ENCODE data around the gene JAGN1. TPM values are rescaled to one million over a fixed set of nuclear protein-coding genes. Genes with fewer than 3 reads are reported as not detected.
A peak's percentile ranks its signal among the peaks of the same experiment; 100 is the strongest.
"Not testable (repeated sequence)": the region's sequence is repeated elsewhere in the genome, so short reads cannot be mapped to it uniquely, and the experiment has no call there.

Gene JAGN1
- 13.2 TPM for total RNA-seq (ENCODE audit: insufficient read depth, low replicate concordance)

- peak; percentile 91 for DNase-seq (ENCODE audit: low spot score)
Observed at GRCh38 chr3:9890249-9891071, at the start of gene JAGN1. Gene JAGN1 (plus strand): TSS chr3:9890610. CDS start chr3:9890723, 113 bp downstream.

DNA sequence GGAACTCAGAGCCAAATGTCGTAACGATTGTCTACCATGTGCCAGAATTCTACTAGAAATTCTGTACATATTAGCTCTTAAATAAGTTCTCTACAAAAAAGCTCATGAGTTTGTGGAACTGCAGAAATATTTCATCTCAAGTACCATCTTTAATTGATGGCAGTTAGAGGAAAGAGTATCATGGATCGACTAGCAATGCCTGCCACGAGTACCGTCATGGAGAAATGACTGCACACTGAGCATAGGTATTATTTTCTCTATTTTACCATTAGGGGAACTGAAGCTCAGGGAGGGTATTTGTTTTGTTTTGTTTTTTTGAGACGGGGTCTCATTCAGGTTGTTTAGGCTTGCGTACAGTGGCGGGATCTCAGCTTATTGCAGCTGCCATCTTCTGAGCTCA lies 49.4 kb upstream of the JAGN1 start:
- no peak for DNase-seq (ENCODE audit: low spot score)

GRCh38 chr3:9843715-9844438 lies 46.5 kb upstream of the JAGN1 start, which contains the start of gene RPUSD3:
Gene RPUSD3 (minus strand): TSS chr3:9844008. CDS start chr3:9843990, 18 bp downstream.
- DNase-seq (ENCODE audit: low spot score): peak; percentile 98

GRCh38 chr3:9846231-9846630 lies 44.2 kb upstream of the JAGN1 start:
- no peak for DNase-seq (ENCODE audit: low spot score)

DNA sequence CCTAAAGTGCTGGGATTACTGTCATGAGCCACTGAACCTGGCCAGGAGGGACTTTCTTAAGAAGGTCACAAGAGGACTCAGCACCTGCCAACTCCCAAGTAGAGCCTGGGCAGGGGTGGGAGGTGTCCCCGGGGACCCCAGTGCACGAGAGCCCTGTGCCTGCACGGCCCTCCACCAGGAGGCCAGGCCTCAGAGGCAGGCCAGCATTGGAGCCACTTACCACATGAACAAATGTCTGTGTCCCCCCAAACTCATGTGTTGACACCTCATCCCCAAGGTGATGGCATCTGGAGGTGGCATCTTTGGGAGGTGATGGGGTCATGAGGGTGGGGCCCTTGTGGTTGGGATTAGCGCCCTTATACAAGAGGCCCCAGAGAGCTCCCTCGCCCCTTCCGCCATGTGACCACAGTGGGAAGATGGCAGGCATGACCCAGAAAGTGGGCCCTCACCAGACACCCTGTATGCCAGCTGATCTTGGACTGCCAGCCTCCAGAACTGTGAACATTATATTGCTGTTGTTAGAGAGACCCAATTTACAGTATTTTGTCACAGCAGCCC lies 43.4 kb upstream of the JAGN1 start:
- DNase-seq (ENCODE audit: low spot score): no peak

GRCh38 chr3:9847870-9848269 lies 42.5 kb upstream of the JAGN1 start:
- not testable (repeated sequence) for DNase-seq (ENCODE audit: low spot score)

DNA sequence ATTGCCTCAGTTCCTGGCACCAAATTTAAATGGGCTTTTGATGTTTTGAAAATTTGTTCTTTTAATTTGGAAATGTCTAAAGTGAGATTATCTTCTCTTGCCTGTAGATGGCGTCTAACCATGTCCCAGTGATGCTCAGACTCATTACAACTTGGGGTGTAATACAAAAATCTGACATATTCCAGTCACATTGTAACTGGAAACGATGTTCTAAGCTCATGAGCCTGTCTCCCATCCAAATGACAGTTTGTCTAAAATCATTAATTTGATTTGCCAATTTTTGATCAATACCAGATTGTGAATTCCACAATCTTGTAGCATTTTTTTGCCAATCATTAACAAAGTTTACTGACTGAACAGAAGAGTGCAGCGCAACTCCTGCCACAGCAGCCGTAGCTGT lies 41.5 kb upstream of the JAGN1 start:
- not testable (repeated sequence) for DNase-seq (ENCODE audit: low spot score)

DNA sequence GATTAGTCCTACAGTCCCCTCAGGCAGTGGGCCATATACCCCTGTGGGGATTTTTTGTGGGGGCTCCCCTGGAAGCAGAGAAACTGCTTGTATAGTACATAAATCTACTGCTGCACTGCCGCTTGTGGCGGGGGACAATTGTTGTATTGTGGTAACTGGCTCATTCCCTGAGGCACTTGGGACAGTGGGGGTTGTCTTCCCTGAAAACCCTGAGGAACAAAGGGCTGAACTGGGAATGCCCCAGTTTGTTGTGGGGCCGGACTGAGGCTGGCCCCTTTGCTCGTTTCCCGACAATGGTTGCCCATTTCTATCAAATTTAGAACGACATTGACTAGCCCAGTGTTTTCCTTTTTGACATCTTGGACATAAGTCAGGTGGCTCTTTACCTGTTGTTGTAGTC lies 39.0 kb upstream of the JAGN1 start:
- DNase-seq (ENCODE audit: low spot score): not testable (repeated sequence)

- DNase-seq (ENCODE audit: low spot score): peak; percentile 48
Observed at GRCh38 chr3:9851926-9852325, 38.5 kb upstream of the JAGN1 start.

GRCh38 chr3:9852528-9852927 lies 37.9 kb upstream of the JAGN1 start:
- DNase-seq (ENCODE audit: low spot score): no peak

GRCh38 chr3:9854291-9854940 lies 36.0 kb upstream of the JAGN1 start:
- DNase-seq (ENCODE audit: low spot score): not testable (repeated sequence)

- DNase-seq (ENCODE audit: low spot score): no peak
Observed at GRCh38 chr3:9855594-9855993, 34.8 kb upstream of the JAGN1 start.

GRCh38 chr3:9859530-9860025 lies 30.8 kb upstream of the JAGN1 start:
- DNase-seq (ENCODE audit: low spot score): no peak

DNA sequence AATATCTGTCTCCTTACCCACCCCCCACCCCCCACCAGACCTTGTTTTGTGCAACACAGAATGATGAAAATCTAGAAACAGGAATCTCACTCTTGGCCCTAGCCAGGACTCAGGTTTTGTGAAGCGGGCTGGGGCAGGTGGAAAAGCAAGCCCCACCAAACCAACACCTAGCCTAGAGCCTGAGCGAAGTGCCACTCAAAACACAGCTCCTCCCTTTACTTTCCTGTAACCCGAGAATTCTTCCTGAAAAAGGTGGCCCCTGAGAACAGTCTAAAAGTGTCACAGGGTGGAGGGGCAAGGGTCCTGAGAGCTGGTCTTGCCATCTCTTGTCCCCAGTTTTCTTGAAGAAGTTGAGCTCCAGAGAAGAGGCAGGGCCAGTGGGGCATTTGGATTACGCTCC lies 29.2 kb upstream of the JAGN1 start:
- DNase-seq (ENCODE audit: low spot score): no peak

DNA sequence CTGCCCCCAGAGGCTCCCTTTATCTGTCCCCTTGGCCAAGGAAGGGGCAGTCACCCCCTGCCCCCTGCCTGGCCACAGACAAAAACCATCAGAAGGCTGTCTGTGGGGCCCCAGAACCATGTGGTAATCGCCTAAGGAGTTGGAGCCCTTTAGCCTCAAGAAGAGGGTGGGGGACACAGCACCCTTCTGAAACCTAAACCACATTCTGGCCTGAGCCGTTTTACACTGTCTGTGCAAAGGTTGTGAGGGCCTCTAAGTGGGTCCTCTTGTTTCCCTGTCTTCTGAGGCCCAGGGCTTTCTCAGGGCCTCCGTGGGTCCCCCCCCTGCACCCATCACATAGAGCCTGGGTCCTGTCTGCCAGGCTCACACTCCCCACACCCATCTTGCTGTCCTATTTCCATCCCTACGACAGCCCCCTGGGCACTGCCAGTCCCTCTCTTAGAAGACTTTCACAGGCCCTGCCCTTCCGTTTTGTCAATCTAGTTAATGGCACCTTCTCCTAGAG lies 28.7 kb upstream of the JAGN1 start:
- DNase-seq (ENCODE audit: low spot score): no peak

- peak; percentile 63 for DNase-seq (ENCODE audit: low spot score)
Observed at GRCh38 chr3:9862391-9863057, 27.9 kb upstream of the JAGN1 start.

GRCh38 chr3:9863058-9863772 lies 27.2 kb upstream of the JAGN1 start:
- no peak for DNase-seq (ENCODE audit: low spot score)

DNA sequence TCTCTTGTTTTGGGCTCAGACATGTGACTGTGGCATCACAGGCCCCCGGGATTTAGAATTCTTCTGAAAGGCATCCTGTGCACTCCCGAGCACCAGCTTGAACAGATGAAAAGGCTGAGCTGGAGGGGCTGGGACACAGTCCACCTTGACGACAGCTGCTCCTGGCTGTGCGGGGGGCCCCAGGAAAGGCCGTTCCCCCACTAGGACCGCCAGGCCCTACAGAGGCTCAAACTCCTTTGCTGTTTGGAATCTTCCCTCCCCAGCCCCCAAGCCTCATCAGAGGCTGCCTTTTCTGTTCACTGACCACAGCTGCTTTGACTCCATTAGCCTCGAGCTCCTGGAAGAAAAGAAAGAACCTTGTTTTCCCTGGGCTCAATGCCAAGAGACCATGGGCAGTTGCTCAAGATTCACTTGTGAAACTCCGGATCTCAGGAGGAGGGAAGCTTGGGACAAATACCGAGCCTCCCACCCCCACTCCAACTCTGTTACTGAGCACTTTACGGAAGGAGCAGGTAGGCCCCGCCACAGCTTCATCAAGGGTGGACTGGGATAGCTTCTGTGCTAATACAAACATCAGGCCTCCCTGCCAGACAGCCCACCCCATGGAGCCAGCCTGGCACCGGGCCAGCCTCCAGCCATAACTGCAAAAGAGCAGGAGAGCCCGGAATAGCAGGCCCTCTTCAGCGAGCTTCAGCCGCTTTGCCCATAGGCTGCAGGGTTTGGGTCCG lies 26.0 kb upstream of the JAGN1 start:
- DNase-seq (ENCODE audit: low spot score): peak; percentile 88

DNA sequence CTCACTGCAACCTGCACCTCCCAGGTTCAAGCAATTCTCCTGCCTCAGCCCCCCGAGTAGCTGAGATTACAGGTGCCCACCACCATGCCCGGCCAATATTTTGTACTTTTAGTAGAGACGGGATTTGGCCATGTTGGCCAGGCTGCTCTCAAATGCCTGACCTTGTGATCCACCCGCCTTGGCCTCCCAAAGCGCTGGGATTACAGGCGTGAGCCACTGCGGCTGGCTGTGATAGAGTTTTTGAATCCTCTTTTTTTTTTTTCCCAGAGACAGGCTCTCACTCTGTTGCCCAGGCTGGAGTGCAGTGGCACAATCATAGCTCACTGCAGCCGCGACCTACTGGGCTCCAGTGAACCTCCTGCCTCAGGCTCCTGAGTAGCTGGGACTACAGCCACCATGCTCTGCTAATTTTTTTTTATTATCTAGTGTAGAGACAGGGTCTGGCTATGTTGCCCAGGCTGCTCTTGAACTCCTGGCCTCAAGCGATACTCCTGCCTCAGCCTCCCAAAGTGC lies 25.2 kb upstream of the JAGN1 start:
- DNase-seq (ENCODE audit: low spot score): not testable (repeated sequence)

All from umbilical cord (tissue), 2 donors.